Measurements from ENCODE around the gene MTCL3.

The MTCL3 gene

DNA sequence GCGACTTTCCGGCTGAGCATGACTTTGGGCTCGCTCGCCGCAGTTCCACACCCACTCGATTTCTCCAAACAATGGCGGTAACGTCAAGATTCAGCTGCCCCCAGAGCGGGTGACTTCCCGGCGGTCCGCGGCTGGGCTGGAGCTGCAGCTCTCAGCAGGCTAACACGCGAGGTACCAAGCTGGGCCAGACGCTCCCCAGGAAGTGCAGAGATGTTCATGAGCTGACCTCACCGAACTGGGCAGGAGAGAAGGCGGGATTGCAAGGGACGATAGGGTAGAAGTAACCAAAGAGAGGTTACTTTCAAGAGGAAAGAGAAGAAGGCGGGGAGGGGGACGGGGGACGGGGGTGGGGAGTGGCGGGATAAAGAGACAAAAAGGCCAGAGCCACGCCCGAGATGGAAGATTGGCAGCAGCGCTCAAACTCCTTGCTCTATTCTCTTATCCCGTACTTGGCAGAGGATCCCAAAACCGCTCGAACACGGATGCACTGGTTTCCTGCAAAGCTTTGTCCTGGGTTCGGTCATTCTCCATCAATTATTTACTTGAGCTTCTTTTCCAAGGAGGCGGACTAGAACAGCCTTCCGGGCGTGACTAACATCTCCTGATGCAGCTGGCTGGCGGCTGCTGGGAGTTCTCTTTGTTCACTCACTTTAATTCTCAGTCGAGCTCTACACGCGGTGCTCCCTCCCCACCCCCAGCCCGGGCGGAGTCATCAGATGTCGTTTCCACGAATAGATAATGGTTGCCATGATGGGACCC, at the start of gene MTCL3:
TSS of gene MTCL3 (minus strand) at position 626 of the 759 bp plus-strand sequence.
- CTCF ChIA-PET = interaction anchor here (0.6 to 8.8 kb wide), 8 partner anchors 10 to 300 kb away, joined by 3 to 128 read pairs (median 10); partner anchors contain the start of gene ECHDC1
- Mint-ChIP-seq H3K27me3 (peaks cover 16% of the 10 kb centered on the region), H3K27ac (peak within 1 kb of the TSS; percentile 72), H3K36me3 (ENCODE audit: low read depth) (peaks cover 9% of the 10 kb centered on the region), H3K9me3 (no peaks in the 10 kb centered on the region), H3K4me3 (peak within 1 kb of the TSS; percentile 79), H3K4me1 (peaks cover 44% of the 10 kb centered on the region)
- POLR2A ChIA-PET = interaction anchor here (0.7 to 6.1 kb wide), 4 partner anchors 26 to 175 kb away, joined by 3 to 69 read pairs (median 4); no protein-coding TSS in a partner anchor
- DNase-seq = peak; percentile 61

DNA sequence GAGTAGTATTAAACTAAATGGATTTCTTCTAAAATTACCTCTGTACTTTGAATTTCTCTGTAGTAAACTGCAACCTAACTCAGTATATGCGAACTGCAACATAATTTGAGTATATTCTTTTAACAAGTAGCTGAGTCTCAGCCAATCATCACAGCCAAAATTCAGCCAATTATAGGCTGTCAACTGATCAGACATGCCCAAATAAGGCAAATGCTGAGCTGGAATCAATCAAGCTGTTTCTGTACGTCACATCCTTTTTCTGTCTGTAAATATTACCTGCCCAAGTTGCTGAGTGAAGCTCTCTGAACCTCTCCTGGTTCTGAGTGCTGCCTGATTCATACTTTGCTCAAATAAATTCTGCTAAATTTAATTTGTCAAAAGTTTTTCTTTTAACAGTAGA, 48.3 kb upstream of the MTCL3 start:
- Mint-ChIP-seq H3K4me3 (no peak overlapping the region), H3K27me3 (peaks cover 8% of the 10 kb centered on the region), H3K4me1 (peaks cover 8% of the 10 kb centered on the region), H3K9me3 (no peaks in the 10 kb centered on the region), H3K36me3 (ENCODE audit: low read depth) (no peaks in the 10 kb centered on the region), H3K27ac (no peak overlapping the region)
- CTCF ChIA-PET = no interaction called here
- POLR2A ChIA-PET = no interaction called here
- no peak for DNase-seq

DNA sequence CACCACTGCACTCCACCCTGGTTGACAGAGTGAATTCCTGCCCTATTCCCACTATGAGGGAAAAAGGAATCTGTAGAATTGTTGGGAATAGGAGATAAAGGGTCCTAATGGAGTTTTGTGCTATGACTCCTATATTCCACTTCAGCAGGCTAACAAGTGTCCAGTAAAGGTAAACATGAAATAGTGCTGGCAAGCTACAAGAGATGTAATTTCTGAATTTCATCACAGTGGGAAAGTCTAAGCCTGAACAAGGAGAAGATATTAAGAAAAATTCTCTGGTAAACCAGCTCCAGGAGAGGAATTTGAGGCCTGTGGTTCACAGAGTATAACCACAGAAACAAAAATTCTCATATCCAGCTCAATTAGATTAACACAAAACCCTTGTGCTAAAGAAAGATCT, 47.5 kb upstream of the MTCL3 start:
- CTCF ChIA-PET = no interaction called here
- peaks cover 10% of the 10 kb centered on the region for H3K27me3 Mint-ChIP-seq

DNA sequence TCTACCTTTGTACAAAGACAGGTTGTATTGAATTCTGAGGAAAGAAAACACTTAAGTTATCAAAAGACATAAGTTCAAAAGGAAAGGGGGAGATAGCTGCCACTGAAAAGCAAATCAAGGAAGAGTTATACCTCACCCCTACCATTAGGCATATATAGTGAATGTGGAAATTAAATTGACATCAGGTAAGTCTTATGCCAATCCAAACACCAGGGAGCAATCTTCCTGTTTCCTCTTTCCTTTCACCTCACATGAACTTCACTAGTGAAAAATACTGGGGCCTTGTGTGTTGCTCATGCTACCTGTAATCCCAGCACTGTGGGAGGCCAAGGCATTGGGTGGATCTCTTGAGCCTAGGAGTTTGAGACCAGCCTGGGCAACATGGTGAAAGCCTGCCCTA, 47.0 kb upstream of the MTCL3 start:
- no peak overlapping the region for H3K27ac Mint-ChIP-seq
- H3K4me3 Mint-ChIP-seq = no peak overlapping the region
- ChIA-PET CTCF (no interaction called here), POLR2A (no interaction called here)
- no peaks in the 10 kb centered on the region for H3K36me3 Mint-ChIP-seq (ENCODE audit: low read depth)
- no peak for DNase-seq
- peaks cover 10% of the 10 kb centered on the region for H3K27me3 Mint-ChIP-seq
- peaks cover 6% of the 10 kb centered on the region for H3K4me1 Mint-ChIP-seq
- no peaks in the 10 kb centered on the region for H3K9me3 Mint-ChIP-seq

More for the DNA sequence above, 47.5 kb upstream of the MTCL3 start:
- H3K27ac Mint-ChIP-seq = no peak overlapping the region
- POLR2A ChIA-PET = no interaction called here
- no peak overlapping the region for H3K4me3 Mint-ChIP-seq
- H3K9me3 Mint-ChIP-seq = no peaks in the 10 kb centered on the region
- H3K4me1 Mint-ChIP-seq = peaks cover 8% of the 10 kb centered on the region
- DNase-seq = no peak
- no peaks in the 10 kb centered on the region for H3K36me3 Mint-ChIP-seq (ENCODE audit: low read depth)

DNA sequence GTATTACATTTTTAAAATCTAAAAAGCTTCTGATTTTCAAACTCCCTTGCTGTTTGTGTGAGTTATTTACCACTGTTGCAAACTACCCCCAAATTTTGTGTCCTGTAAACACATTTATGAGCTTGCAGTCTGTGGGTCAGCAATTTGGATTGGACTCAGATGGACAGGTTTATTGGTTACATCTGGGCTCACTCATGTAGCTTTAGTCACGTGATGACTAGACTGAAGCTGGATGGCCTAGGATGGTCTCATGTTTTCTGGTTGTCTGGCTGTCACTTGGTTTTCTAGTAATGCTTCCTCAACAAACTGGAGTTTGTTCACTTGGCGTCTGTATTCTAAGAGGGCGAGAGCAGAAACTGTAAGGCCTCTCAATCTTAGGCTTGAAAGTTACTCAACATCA, 45.6 kb upstream of the MTCL3 start:
- H3K27me3 Mint-ChIP-seq = peaks cover 10% of the 10 kb centered on the region
- no peaks in the 10 kb centered on the region for H3K4me1 Mint-ChIP-seq
- no peak for DNase-seq
- no peak overlapping the region for H3K4me3 Mint-ChIP-seq
- ChIA-PET POLR2A (no interaction called here), CTCF (interaction anchor here (1.0 kb wide), 1 partner anchor 25 kb away, joined by 4 read pairs; no protein-coding TSS in a partner anchor)
- H3K9me3 Mint-ChIP-seq = no peaks in the 10 kb centered on the region
- H3K36me3 Mint-ChIP-seq (ENCODE audit: low read depth) = no peaks in the 10 kb centered on the region
- H3K27ac Mint-ChIP-seq = no peak overlapping the region

DNA sequence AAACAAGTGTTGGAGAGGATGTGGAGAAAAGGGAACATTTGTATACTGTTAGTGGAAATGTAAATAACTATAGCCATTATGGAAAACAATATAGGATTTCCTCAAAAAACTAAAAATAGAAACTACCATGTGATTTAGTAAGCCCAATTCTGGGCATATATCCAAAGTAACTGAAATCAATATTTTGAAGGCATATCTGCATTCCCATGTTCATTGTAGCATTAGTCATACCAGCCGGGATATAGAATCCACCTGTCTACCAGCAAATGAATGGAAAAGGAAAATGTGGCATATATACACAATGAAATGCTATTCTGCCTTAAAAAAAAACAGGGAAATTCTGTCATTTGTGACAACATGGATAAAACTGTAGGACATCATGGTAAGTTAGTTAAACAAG, 42.5 kb upstream of the MTCL3 start:
- no peak for DNase-seq
- CTCF ChIA-PET = no interaction called here
- H3K9me3 Mint-ChIP-seq = no peaks in the 10 kb centered on the region
- H3K36me3 Mint-ChIP-seq (ENCODE audit: low read depth) = no peaks in the 10 kb centered on the region
- POLR2A ChIA-PET = no interaction called here
- no peak overlapping the region for H3K4me3 Mint-ChIP-seq
- H3K27me3 Mint-ChIP-seq = peaks cover 12% of the 10 kb centered on the region
- H3K4me1 Mint-ChIP-seq = no peaks in the 10 kb centered on the region
- H3K27ac Mint-ChIP-seq = no peak overlapping the region

DNA sequence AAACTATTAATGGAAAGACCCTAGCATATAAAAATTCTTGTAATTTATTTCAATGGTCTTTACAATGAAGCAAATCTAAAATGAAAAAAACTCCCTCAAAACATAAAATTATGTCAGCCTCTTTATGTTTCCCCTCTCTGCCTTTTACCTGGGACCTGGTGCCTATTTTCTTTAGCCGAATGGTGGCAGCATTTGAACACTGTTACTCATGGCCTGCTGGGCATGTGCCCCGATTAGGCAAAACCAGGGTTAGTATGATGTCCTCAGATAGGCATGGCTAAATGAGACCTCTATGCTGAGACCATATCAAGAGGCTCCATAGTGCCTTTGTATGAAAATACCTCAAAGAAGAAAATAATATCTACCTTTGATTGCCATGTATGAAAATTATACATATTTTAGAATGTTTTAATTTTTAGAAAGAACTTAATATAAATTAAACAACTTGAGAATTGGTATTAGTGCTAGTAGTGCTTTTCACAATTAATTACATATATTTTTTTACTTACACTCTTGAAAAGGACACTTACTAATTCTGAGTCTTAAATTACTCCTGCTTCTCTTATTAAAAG, 35.4 kb upstream of the MTCL3 start:
- H3K27ac Mint-ChIP-seq = no peak overlapping the region
- ChIA-PET POLR2A (no interaction called here), CTCF (no interaction called here)
- H3K4me1 Mint-ChIP-seq = no peaks in the 10 kb centered on the region
- no peak for DNase-seq
- peaks cover 8% of the 10 kb centered on the region for H3K27me3 Mint-ChIP-seq
- no peaks in the 10 kb centered on the region for H3K36me3 Mint-ChIP-seq (ENCODE audit: low read depth)
- H3K9me3 Mint-ChIP-seq = no peaks in the 10 kb centered on the region
- H3K4me3 Mint-ChIP-seq = no peak overlapping the region

DNA sequence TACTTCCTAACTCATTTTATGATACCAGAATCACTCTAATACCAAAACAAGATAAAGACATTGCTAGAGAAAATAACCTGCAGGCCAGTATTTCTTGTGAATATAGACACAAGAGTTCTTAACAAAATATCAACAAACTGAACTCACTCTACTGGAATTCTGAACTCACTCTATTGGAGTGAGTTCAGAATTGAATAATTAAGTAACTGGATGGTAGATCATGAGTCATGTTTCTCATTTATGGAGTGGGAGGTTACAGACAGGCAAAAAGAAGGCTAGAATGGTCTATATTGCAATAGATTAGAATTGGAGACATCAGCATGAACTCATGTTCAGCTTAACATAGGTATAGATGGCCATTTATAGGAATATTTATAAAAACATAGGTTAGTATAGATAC, 31.3 kb upstream of the MTCL3 start:
- CTCF ChIA-PET = no interaction called here
- H3K9me3 Mint-ChIP-seq = no peaks in the 10 kb centered on the region
- POLR2A ChIA-PET = no interaction called here
- no peak overlapping the region for H3K27ac Mint-ChIP-seq
- no peaks in the 10 kb centered on the region for H3K36me3 Mint-ChIP-seq (ENCODE audit: low read depth)
- H3K27me3 Mint-ChIP-seq = peaks cover 7% of the 10 kb centered on the region
- no peak overlapping the region for H3K4me3 Mint-ChIP-seq
- DNase-seq = no peak
- no peaks in the 10 kb centered on the region for H3K4me1 Mint-ChIP-seq

DNA sequence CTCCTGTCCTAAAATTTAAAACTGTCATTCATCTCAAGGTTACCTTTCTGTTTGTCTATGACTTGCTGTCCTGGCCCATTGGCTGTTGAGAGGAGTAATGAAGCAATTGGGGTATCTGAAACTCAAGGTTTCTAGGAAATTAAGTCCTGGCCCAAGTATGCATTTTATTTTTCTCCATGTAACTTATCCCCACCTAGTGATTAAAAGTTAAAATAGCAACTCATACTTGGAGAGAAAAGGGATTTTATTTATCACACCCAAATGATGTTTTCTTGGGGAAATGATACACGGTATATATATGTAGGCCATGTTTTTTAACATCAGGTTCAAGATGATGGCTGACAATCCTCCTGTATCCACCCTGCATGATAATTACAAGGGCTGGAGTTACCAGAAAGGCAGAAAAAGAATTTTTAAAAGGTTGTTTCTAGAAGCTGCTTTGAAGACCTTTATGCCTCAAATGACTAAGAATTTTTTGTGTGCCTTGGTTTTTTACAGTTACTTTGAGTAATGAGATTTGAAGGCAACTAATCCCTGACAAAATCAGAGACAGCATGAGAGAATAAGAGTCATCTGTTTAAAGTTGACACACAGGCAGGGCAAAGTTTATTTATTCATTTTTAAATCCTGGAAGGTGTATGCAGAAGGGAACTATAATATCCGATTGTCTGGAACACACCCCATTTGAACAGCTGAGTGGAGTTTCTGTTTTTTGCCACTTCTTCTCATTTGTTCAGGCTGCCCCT, 28.9 kb upstream of the MTCL3 start:
- no peaks in the 10 kb centered on the region for H3K4me1 Mint-ChIP-seq
- no peaks in the 10 kb centered on the region for H3K36me3 Mint-ChIP-seq (ENCODE audit: low read depth)
- DNase-seq = no peak
- no peaks in the 10 kb centered on the region for H3K9me3 Mint-ChIP-seq
- ChIA-PET CTCF (interaction anchor here (1.0 to 2.3 kb wide), 8 partner anchors 9 to 361 kb away, joined by 3 to 10 read pairs (median 5); partner anchors contain the start of gene RNF146), POLR2A (interaction anchor here (1.3 kb wide), 1 partner anchor 10 kb away, joined by 3 read pairs; no protein-coding TSS in a partner anchor)
- no peak overlapping the region for H3K27ac Mint-ChIP-seq
- H3K4me3 Mint-ChIP-seq = no peak overlapping the region
- H3K27me3 Mint-ChIP-seq = peaks cover 5% of the 10 kb centered on the region

DNA sequence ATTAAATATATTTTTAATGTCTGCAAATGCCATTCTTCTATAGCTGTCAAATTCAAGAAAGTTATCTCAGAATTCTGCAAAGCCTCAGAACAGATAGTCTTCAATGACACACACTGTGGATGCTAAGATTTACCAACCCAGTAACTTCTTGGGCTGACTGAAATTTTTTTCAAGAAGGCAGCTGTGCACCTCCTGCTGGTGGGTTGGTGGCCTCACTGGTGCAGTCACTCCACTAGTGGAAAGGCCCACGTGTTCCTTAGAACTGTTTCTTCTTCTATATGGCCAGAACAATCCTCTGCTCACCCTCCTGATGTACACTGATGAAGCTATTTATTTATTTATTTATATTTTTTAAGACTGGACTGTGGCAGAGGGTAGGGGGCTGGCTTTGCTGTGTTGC, 28.1 kb upstream of the MTCL3 start:
- Mint-ChIP-seq H3K36me3 (ENCODE audit: low read depth) (no peaks in the 10 kb centered on the region), H3K27ac (no peak overlapping the region), H3K9me3 (no peaks in the 10 kb centered on the region), H3K4me3 (no peak overlapping the region), H3K4me1 (peaks cover under 1% of the 10 kb centered on the region), H3K27me3 (peaks cover 5% of the 10 kb centered on the region)
- ChIA-PET POLR2A (interaction anchor here (1.3 kb wide), 1 partner anchor 9 kb away, joined by 3 read pairs; no protein-coding TSS in a partner anchor), CTCF (interaction anchor here (1.0 to 2.3 kb wide), 3 partner anchors 8 to 81 kb away, joined by 3 to 7 read pairs (median 5); no protein-coding TSS in a partner anchor)
- no peak for DNase-seq

DNA sequence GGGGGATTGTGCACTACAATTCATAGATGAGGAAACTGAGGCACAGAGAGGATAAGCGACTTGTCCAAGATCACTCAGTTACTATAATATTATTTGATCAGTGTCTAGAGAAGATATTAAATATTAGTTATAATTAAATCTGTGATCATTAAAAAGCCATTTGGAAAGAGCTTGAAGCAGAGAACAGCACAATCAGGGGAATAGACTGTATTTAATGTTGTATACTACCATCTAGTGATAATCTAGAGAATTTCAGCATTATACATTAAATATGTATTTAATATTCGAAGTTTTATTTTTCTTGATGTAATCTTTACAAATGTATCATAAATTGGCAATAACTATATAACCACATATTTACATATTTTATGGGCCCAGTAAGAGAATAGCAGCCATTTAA, 20.1 kb upstream of the MTCL3 start:
- Mint-ChIP-seq H3K36me3 (ENCODE audit: low read depth) (no peaks in the 10 kb centered on the region), H3K4me1 (peaks cover 5% of the 10 kb centered on the region), H3K9me3 (no peaks in the 10 kb centered on the region), H3K4me3 (no peak overlapping the region), H3K27ac (no peak overlapping the region), H3K27me3 (peaks cover 19% of the 10 kb centered on the region)
- POLR2A ChIA-PET = interaction anchor here (1.0 to 1.6 kb wide), 3 partner anchors 23 to 56 kb away, joined by 3 to 6 read pairs (median 4); no protein-coding TSS in a partner anchor
- DNase-seq = no peak
- CTCF ChIA-PET = interaction anchor here (0.6 to 8.1 kb wide), 17 partner anchors 8 to 1550 kb away, joined by 3 to 76 read pairs (median 4); partner anchors contain the start of genes MTCL3 and RNF146

DNA sequence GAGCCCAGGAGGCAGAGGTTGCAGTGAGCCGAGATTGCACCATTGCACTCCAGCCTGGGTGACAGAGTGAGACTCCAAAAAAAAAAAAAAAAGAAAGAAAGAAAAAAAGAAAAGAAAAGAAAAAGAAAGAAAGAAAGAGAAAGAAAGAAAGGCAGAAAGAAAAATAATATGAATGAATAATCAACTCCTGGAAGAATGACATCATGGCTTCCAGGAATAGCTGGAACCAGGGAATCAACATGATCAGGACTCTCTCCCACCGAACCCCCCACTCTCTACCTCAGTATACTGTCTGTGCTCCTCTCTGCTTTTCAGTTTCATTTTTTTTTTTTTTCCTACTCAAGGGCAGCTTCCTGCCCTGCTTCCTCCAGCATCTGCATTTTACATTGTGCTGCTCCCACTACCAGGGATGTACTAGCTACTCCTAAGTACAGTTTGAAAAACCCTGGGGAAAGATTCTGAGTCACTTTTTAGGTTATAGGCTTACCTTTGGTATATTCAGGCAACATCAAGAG, 19.7 kb upstream of the MTCL3 start:
- Mint-ChIP-seq H3K27ac (no peak overlapping the region), H3K27me3 (peaks cover 24% of the 10 kb centered on the region), H3K9me3 (no peaks in the 10 kb centered on the region), H3K4me1 (peaks cover 5% of the 10 kb centered on the region), H3K4me3 (no peak overlapping the region), H3K36me3 (ENCODE audit: low read depth) (no peaks in the 10 kb centered on the region)
- DNase-seq = no peak
- ChIA-PET CTCF (interaction anchor here (0.7 to 8.1 kb wide), 20 partner anchors 9 to 676 kb away, joined by 3 to 76 read pairs (median 4); partner anchors contain the start of genes MTCL3 and RNF146), POLR2A (interaction anchor here (1.0 to 1.6 kb wide), 3 partner anchors 8 to 55 kb away, joined by 3 to 6 read pairs (median 4); no protein-coding TSS in a partner anchor)
